Amygdala (tissue), 56 donors: Measurements from ENCODE around the gene SLBP.

Experiments
- DNase-seq, 56 donors: peaks; one replicate each; lab custom pipeline; 2025; lab: John Stamatoyannopoulos, UW

Gene SLBP

DNA sequence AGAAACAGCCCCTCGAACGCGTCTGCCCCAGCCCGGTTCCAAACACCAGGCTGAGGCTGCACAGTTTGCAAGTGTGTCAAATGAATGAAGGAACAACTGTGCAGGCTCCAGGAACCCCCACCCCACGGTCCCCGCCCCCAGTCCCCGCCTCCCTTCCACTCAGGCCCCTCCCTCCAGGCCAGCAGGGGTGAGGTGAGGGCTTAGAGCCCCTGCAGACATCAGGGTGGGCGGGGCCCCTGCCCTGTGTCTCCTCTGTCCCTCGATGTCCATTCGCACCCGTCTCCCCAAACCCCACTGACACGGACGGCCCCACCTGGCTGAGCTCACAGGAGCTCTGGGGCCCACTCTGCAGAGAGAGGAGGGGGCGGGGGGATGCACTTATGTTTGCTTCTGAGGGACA lies 37.7 kb upstream of the SLBP start:
- DNase-seq = no peak

GRCh38 chr4:1749370-1749769 lies 37.3 kb upstream of the SLBP start:
- no peak for DNase-seq

DNA sequence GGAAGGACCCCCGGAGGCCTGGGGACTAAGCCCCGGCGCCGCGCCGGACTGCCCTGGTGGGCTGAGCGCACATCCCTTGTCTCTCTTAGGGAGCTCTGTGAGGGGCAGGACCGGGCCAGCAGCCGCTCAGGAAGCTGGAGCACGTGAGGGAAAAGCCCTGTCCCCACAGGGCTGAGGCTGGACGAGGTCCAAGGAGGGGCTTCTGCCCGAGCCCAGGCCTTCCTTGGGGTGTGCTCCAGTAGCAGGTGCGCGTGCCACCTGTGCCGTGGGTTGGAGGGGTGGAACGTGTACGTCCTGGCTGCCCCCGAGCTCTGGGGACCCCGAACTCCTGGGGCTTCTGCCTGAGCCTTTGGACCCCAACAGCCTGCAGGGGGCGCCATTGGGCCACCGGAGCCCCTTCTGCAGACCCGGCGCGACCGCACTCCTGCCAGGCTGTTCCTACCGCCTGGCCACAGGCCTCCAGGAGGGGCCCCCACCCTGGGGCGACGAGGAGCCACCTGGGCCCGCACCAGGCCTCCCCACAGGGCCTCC lies 36.4 kb upstream of the SLBP start:
- peak in 36 of 56 donors; percentile 12 to 83 (median 34) for DNase-seq

- DNase-seq = no peak
These were observed 35.5 kb upstream of the SLBP start for GRCh38 chr4:1747603-1747967.

GRCh38 chr4:1746919-1747602 lies 34.9 kb upstream of the SLBP start:
- peak in 24 of 56 donors; percentile 15 to 74 (median 42) for DNase-seq

DNA sequence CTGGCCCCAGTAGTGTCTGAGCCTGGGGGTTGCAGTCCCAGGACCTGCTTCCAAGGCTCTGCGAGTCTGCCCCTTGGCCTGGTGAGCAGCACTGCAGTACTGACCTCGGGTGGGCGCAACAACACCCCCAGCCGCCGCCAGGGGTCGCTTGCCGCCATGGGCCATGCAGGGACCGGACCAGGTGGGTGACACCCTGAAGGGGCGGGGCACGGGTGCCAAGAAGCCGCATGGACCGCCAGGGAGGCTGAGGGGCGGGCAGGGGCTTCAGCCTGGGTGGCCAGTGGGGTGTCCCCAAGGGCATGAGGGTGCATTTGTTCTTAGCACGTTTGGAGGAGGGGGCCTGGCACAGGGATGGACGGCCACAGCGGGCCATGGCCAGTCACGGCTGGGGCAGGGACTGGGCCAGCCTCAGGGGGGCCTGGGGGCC lies 34.2 kb upstream of the SLBP start:
- peak in 28 of 56 donors; percentile 15 to 75 (median 32) for DNase-seq

DNA sequence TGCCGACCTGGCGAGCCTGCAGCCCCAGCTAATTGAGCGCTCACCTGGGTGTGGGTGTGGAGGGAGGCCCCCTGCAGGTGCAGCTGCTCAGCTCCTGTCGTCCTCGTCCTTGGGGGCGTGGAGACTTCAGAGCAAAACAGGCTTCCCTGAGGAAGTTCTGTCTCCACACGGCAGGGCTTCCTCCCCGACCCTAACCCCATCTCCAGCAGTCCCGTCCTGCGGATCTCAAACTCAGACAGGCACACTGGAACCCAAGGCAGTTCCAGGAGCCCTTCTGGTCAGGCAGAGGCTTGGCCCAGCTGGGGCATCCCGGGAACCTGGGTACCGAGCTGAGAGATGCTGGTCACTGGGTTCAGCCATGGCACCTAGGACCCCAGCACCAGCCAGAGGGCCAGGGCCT lies 33.6 kb upstream of the SLBP start:
- DNase-seq = no peak

DNA sequence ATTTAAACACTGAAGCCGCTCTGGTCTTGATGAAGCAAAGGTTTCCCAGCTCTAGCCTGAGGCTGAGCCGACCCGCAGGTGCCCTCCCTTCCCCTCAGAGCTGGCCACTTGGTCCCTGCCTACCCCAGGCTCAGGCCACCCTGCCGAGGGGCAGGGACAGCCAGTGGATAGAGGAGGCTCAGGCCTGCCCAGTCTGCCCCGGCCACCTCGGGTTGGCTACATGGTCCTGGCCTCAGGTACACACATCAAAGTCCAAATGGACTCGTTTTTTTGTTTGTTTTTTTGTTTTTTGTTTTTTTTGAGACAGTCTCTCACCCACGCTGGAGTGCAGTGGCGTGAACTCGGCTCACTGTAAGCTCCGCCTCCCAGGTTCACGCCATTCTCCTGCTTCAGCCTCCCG lies 33.0 kb upstream of the SLBP start:
- DNase-seq = no peak

DNA sequence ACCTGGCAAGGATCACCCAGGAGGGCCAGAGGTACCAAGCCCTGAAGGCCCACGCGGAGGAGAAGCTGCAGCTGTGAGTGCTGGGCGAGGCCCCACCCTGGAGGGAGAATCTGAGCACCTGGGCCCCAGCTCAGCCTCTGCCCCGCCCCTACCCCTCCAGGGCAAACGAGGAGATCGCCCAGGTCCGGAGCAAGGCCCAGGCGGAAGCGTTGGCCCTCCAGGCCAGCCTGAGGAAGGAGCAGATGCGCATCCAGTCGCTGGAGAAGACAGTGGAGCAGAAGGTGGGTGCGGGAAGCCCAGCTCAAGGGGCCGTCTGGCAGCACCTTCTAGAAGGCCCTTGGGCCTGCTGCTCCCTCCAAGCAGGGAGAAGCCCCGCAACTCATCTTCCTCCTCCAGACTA lies 32.4 kb upstream of the SLBP start:
- DNase-seq = no peak

GRCh38 chr4:1743975-1744374 lies 31.9 kb upstream of the SLBP start:
- DNase-seq = no peak

- DNase-seq = no peak
These were observed 31.4 kb upstream of the SLBP start for GRCh38 chr4:1743551-1743950.

DNA sequence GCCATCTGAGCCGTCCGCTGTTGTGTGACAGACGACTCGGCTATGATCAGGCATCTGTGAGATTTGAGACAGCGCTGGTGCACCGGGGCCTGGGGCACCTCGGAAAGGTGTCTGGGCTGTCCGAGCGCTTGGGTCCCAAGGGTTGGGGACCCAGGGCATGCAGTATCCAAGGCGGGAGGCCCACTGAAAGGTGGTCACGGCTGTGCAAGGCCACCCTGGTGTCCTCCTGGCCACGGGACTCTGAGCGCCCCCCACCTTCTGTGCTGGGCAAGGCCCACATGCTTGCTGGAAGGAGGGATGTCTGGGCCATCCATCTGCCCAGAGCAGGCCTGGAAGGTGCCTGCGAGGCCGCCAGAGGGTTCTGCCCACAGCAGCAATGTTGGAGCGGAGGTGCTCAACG lies 29.1 kb upstream of the SLBP start:
- no peak for DNase-seq

DNA sequence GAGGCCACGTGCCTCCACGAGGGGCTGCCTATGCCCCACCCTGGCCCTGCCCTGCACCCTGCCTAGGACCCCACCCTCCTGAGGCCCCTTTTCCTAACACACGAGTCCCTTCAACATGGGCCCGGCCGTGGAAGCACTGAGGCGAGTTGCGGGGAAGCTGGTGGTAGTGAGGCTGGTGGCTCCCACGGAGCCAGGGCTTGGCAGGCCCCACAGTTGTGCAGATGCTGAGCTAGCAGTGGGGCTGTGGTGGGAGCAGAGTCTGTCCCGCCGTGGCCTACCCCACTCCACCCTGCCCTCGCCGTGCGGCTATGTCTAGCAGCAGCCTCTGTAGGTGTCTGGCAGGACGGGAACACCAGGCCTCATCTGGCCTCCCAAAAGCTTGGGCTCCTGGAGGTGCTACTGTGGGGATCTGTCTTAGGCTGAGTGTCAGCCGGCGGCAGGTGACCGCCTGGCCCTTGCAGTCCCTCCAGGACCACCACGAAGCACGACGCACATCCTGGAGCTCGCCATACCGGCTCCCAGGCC lies 28.0 kb upstream of the SLBP start:
- no peak for DNase-seq

DNA sequence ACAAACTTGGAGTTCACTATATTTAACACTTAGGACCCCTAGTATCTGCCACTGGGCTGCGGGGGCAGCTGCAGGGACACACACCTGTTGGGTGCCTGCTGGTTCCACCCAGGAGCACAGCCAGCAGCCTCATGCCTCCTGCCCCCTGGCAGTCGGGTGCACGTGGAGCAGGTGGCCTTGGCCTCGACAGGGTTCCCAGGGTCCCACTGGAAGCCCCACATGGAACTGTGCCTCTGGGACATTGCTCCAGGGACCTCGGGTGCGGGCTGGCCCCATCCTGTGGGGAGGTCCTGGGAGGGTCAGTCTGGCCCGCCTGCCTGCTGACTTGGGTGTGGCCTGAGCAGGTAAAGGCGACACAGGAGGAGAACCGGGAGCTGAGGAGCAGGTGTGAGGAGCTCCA lies 27.2 kb upstream of the SLBP start:
- no peak for DNase-seq

- no peak for DNase-seq
These were observed 26.3 kb upstream of the SLBP start for GRCh38 chr4:1738410-1738809.

DNA sequence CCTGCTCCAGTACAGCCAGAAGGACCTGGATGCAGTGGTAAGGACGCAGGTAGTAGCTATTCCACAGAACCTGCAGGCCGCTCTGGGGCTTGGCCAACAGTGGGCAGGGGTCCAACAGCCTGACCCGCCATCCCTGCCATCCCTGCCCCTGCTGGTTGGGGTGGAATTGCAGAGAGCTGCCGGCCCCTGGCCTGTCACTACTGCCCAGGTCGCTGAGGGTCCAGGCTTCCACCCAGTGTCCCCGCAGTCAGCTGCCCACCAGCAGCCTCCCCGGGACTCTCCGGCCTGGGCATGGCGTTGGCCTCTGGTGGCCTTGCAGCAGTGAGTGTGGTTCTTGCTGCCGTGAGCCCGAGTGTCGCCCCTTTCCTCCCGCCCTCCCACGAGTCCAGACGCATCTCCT lies 25.5 kb upstream of the SLBP start:
- no peak for DNase-seq

DNA sequence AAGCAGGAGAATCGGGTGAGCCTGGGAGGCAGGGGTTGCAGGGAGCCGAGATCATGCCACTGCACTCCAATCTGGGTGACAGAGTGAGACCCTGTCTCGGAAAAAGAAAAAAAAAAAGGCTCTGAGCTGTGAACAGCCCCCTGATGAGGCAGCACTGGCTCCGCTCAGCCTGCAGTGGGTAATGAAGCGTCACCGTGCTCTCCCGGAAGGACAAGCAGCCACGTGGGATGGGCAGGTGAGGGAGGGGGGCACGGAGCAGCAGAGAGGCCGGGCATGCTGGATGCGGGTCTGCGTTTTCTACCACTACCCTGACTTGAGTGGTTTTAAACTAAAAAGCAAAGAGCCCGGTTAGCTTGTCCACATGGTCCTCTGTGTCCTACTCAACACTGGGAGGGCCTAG lies 24.7 kb upstream of the SLBP start:
- no peak for DNase-seq

- DNase-seq = no peak
These were observed 23.1 kb upstream of the SLBP start for GRCh38 chr4:1735215-1735614.

DNA sequence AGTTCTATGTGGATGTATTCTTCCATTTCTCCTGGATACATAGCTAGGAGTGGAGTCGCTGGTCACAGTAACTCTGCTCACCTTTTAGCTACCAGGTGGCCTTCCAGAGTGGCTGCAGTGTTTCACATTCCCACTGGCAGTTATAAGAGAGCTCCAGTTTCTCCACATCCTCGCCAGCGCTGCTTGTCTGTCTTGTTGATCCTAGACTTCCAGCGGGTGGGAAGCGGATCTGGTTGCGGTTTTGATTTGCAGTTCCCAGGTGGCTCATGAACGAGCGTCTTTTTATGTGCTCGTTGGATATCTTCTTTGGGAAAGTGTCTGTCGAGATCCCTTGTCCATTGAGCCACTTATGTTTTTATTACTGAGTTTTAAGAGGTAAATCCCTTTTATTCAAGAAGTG lies 20.8 kb upstream of the SLBP start:
- DNase-seq = no peak

DNA sequence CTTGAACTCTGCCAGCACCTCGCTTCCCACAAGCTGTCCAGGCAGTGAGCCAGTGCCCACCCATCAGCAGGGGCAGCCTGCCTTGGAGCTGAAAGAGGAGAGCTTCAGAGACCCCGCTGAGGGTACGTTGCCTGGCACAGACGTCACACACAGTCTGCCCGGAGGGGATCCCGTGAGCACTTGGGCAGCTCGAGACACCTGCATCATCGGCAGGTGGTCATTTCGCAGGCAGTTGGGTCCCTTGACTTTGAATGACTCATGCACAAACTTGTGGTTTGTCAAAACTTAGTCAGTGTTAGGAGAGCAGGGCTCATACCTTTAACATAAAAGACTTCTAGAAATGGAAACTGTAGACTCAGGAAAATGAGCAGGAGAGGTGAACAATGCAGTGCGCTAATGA lies 19.1 kb upstream of the SLBP start:
- DNase-seq = no peak

GRCh38 chr4:1730532-1731135 lies 18.5 kb upstream of the SLBP start:
- DNase-seq = no peak
